Tibial artery (tissue), 4 donors: Measurements from ENCODE around the gene PRMT7.
"Not testable (repeated sequence)": the region's sequence is repeated elsewhere in the genome, so short reads cannot be mapped to it uniquely, and the experiment has no call there.

Source experiments
- DNase-seq, 2 donors: peaks; one replicate each; pipeline ENCODE4 v3.0.0-alpha.2; 2019
- H3K27ac ChIP-seq, 2 donors: fragments of 200-600 bp; sonication (generic) in 1 of 2; 1 replicate in 1 of 2; 2 replicates in 1 of 2; pipeline ENCODE4 v1.5.1; 2018 to 2019; ENCODE audit warnings: mild to moderate bottlenecking in 1 of 2
- H3K27me3 ChIP-seq, 2 donors: fragments of 200-600 bp; sonication (generic) in 1 of 2; one replicate each; pipeline versions ENCODE4 v1.5.1 to v1.6.0; 2016 to 2019
- H3K36me3 ChIP-seq, 3 donors: fragments of 200-600 bp; sonication (generic) in 2 of 3; one replicate each; pipeline ENCODE4 v1.5.1; 2016 to 2019; ENCODE audit warnings: mild to moderate bottlenecking in 2 of 3
- H3K4me1 ChIP-seq, 4 donors: fragments of 200-600 bp; sonication (generic) in 2 of 4; 1 replicate in 3 of 4; 2 replicates in 1 of 4; pipeline ENCODE4 v1.5.1; 2016 to 2019
- H3K4me3 ChIP-seq, 2 donors: fragments of 200-600 bp; sonication (generic) in 1 of 2; 1 replicate in 1 of 2; 2 replicates in 1 of 2; pipeline ENCODE4 v1.5.1; 2018 to 2019; ENCODE audit warnings: mild to moderate bottlenecking in 2 of 2
- H3K9me3 ChIP-seq, 3 donors: fragments of 200-600 bp; sonication (generic) in 1 of 3; one replicate each; pipeline ENCODE4 v1.5.1; 2016 to 2019
- CTCF ChIP-seq, 2 experiments: fragments of 200-600 bp in 1 of 2; fragments of 450-650 bp in 1 of 2; IDR thresholded peaks; one replicate each; pipeline ENCODE4 v1.5.1; 2017 to 2019; ENCODE audit warnings: antibody characterized with exemption in 2 of 2, mild to moderate bottlenecking in 1 of 2, moderate library complexity in 1 of 2
- intact Hi-C: fragments of 100-400 bp; cut with DNase I; formaldehyde crosslinking; loops from one replicate; pipeline ENCODE4 v1.15.0; 2023; ENCODE audit warnings: low total_unique reads

The PRMT7 gene

GRCh38 chr16:68285683-68286082 is 25.1 kb upstream of the PRMT7 start:
- peak overlapping the region; percentile 10 to 46 for H3K27ac ChIP-seq

DNA sequence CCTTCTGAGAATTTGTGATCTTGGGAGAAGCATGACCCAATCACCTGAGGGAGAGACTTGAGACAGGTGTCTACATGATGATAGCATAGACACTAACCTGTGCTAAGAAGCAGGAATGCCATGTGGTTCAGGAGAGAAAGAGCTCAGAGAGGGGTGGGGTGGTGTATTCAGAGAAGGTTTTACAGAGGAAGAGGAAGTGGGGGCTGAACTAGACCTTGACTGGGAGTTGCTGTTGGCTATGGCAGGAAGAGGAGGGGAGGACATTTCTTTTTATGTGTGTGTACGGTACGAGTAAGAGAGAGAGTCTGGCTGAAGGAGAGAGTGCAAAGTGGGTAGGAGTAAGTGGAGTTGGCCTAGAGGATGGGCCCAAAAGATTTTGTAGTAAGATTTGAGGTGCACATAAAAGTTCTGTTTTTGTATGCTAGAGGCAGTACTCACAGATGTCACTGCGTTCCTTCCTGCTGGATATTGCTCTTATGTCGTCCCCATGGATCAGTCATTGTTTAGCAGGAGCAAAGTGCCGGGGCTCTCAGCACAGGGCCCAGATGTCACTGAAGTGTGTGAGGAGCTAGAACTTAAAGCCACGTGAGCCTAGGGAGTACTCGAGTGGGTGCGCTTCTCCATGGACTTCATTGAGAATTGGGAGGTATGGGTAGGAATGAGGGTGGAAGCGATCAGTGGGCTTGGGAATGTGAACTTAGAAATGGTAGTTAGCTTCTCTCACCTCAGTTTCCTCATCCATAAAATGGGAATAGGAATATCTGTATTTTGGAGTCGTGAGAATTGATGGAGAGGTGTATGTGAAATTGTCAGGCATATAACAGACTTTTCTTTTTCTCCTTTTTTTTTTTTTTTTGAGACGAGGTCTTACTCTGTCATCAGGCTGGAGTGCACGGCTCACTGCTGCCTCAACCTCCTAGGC is 24.4 kb upstream of the PRMT7 start:
- no peak for TF ChIP-seq CTCF (IDR thresholded peaks at IDR 0.05)
- H3K4me1 ChIP-seq: peaks cover 0 to 50% (median 19%) of the 10 kb centered on the region in 4 donors
- no peak for DNase-seq
- H3K36me3 ChIP-seq: peaks cover 6 to 28% (median 24%) of the 10 kb centered on the region in 3 donors
- no peak overlapping the region for H3K4me3 ChIP-seq
- no peaks in the 10 kb centered on the region for H3K27me3 ChIP-seq
- H3K27ac ChIP-seq: peak overlapping the region; percentile 74 to 80
- intact Hi-C loops: no loop called here
- no peaks in the 10 kb centered on the region for H3K9me3 ChIP-seq

More at GRCh38 chr16:68285683-68286082, 25.1 kb upstream of the PRMT7 start:
- peaks cover 6 to 26% (median 21%) of the 10 kb centered on the region in 3 donors for H3K36me3 ChIP-seq
- H3K4me1 ChIP-seq: peaks cover 0 to 49% (median 19%) of the 10 kb centered on the region in 4 donors
- H3K9me3 ChIP-seq: no peaks in the 10 kb centered on the region
- no peak for TF ChIP-seq CTCF (IDR thresholded peaks at IDR 0.05)
- no peak for DNase-seq
- intact Hi-C loops: no loop called here
- H3K4me3 ChIP-seq: no peak overlapping the region
- no peaks in the 10 kb centered on the region for H3K27me3 ChIP-seq

DNA sequence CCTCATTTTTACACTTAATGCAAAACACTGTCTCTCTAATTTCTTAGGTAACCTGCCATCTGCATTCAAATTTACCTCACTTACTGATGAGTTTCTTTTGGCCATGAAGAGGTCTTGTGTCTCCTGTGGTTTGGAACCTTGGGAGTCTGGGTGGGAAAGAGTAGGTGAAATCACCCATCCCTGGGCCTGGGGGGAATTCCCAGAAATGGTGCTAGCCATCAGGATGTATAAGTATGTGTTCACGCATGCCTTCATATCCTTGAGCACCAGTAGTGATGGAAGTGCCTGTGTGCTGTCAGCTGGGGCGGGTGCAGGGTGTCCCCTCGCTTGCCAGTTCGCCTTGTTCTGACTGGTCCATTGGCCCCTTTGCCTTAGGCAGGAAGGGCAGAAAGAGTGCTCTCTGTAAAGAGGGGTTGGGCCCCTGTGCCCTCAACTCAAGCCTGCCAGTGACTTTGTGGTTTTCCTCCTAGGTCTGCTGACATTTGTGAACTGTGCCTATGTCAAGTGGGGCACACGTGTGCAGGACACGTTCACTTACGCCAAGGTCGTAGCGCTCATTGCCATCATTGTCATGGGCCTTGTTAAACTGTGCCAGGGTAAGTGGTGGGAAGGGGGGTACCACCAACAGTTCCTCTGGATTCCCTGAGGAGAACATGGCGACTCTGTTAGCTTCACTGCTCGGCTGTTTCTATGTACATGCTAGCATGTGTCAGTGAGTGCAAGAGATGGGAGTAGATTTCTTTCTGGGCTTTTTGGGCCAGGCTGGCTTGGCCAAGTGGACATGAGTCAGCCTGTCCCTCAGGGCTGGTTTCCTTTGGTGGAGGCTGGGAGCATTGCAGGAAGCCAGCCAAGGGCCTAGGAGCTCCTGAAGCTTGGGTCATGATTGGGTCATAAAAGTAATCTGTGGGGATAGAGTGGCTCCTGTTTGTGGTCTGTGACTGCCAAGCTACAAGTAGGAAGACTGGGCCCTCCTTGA is 23.3 kb upstream of the PRMT7 start:
- Histone ChIP-seq H3K27ac (peak overlapping the region; percentile 74 to 80), H3K36me3 (peaks cover 8 to 30% (median 27%) of the 10 kb centered on the region in 3 donors), H3K4me3 (no peak overlapping the region), H3K9me3 (no peaks in the 10 kb centered on the region), H3K4me1 (peaks cover 0 to 50% (median 19%) of the 10 kb centered on the region in 4 donors), H3K27me3 (no peaks in the 10 kb centered on the region)
- intact Hi-C loops: no loop called here
- DNase-seq: peak; percentile 90 to 95
- peak in 1 of 2 experiments; percentile 41 for TF ChIP-seq CTCF (IDR thresholded peaks at IDR 0.05)

- no peak overlapping the region for H3K4me3 ChIP-seq
- peaks cover 0 to 50% (median 19%) of the 10 kb centered on the region in 4 donors for H3K4me1 ChIP-seq
- no peak for DNase-seq
- intact Hi-C loops: no loop called here
- no peaks in the 10 kb centered on the region for H3K9me3 ChIP-seq
- no peak for TF ChIP-seq CTCF (IDR thresholded peaks at IDR 0.05)
- H3K36me3 ChIP-seq: peaks cover 9 to 31% (median 23%) of the 10 kb centered on the region in 3 donors
- no peaks in the 10 kb centered on the region for H3K27me3 ChIP-seq
- H3K27ac ChIP-seq: peak overlapping the region; percentile 74 to 80
These were observed 22.6 kb upstream of the PRMT7 start for GRCh38 chr16:68288252-68288650.

- peaks cover 15 to 36% (median 21%) of the 10 kb centered on the region in 3 donors for H3K36me3 ChIP-seq
- intact Hi-C loops: not testable (repeated sequence)
- peak overlapping the region; percentile 74 to 80 for H3K27ac ChIP-seq
These were observed 22.0 kb upstream of the PRMT7 start for GRCh38 chr16:68288796-68289195.

More at GRCh38 chr16:68288796-68289195, 22.0 kb upstream of the PRMT7 start:
- not testable (repeated sequence) for H3K9me3 ChIP-seq, H3K27me3 ChIP-seq, DNase-seq, H3K4me3 ChIP-seq
- peaks cover 0 to 50% (median 19%) of the 10 kb centered on the region in 4 donors for H3K4me1 ChIP-seq
